BE2C (cell line): ENCODE measurements around the gene RNF113B.

Source experiments
- DNase-seq: peaks from one replicate; pipeline ENCODE4 v3.0.0-alpha.2; 2020
- H3K27me3 ChIP-seq: fragments of 250-450 bp; sonication (Bioruptor Pico); 2 replicates; pipeline ENCODE4 v1.5.1; 2020; ENCODE audit warnings: mild to moderate bottlenecking
- H3K36me3 ChIP-seq: fragments of 250-450 bp; sonication (Bioruptor Pico); 2 replicates; pipeline ENCODE4 v1.5.1; 2020; ENCODE audit warnings: mild to moderate bottlenecking
- H3K4me1 ChIP-seq: fragments of 250-450 bp; sonication (Bioruptor Pico); 2 replicates; pipeline ENCODE4 v1.5.1; 2020
- H3K4me3 ChIP-seq: 2 replicates; pipeline ENCODE4 v1.5.1; 2011; ENCODE audit warnings: low read depth, low read length
- H3K9me3 ChIP-seq: fragments of 250-450 bp; sonication (Bioruptor Pico); 2 replicates; pipeline ENCODE4 v1.5.1; 2020
- TF ChIP-seq, protein P1 (sequence below): IDR thresholded peaks from 2 replicates; pipeline ENCODE4 v1.5.1; 2012; ENCODE audit warnings: mild to moderate bottlenecking, low read depth, low read length

The RNF113B gene

DNA sequence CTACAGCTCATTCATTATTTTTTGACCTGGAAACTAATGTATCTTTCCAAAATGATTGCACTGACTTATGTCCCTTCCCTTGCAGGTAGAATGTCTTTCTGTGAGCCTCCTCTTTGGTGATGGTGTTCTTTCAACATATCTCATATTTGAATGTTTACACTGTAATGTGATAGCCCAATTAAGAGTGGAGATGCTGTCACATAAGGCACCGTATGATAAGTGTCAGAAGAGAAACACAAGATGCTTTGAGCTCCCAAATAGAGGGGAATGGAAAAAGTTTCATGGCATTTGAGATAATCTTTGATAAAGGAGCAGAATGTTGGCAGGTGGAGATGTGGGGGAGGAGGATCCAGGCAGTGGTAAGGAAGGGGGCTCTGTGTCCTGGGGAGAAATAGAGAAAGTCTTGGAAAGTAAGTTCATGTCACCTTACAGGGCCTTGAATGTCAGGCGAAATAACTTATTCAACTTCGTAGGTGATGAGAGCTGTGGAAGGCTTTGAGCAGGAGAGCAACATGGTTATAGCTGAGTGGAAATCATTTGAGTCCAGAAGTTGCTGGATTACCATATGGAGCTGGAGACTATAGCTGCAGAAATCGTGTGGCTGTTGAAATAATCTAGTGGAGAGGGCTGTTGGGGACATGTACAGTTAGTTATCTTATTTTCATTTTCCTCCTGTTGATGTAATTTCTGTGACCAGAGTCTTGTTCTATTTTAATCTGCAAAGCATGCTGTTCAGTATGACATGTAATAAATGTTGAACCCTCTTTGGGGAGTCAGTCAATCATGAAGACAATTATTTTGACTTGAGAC is 10.3 kb upstream of the RNF113B start:
- H3K36me3 ChIP-seq = no peaks in the 10 kb centered on the region
- H3K9me3 ChIP-seq = no peaks in the 10 kb centered on the region
- no peak for DNase-seq
- TF ChIP-seq, protein P1, sequence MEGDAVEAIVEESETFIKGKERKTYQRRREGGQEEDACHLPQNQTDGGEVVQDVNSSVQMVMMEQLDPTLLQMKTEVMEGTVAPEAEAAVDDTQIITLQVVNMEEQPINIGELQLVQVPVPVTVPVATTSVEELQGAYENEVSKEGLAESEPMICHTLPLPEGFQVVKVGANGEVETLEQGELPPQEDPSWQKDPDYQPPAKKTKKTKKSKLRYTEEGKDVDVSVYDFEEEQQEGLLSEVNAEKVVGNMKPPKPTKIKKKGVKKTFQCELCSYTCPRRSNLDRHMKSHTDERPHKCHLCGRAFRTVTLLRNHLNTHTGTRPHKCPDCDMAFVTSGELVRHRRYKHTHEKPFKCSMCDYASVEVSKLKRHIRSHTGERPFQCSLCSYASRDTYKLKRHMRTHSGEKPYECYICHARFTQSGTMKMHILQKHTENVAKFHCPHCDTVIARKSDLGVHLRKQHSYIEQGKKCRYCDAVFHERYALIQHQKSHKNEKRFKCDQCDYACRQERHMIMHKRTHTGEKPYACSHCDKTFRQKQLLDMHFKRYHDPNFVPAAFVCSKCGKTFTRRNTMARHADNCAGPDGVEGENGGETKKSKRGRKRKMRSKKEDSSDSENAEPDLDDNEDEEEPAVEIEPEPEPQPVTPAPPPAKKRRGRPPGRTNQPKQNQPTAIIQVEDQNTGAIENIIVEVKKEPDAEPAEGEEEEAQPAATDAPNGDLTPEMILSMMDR = no peak
- no peaks in the 10 kb centered on the region for H3K27me3 ChIP-seq
- peaks cover 27% of the 10 kb centered on the region for H3K4me1 ChIP-seq
- H3K4me3 ChIP-seq = no peak overlapping the region

DNA sequence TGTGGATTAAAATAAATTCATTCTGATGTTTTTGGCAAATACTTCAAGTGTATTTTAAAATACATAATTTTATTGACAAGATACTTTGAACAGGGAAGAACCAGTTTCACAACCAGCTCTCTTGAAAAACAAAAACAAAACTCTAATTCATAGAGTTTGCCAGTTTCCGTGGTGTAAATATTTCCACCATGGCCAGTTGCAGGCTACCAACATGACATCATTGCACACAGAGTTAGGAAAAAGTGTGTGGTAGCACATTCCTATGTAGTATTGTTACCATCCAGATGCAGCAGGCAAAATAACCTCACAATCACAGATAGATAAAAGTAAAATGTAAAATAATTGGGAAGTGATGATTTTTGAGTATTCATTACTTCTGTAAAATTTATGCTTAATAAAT is 7.7 kb upstream of the RNF113B start:
- no peak overlapping the region for H3K4me3 ChIP-seq
- no peak for DNase-seq
- TF ChIP-seq, protein P1 = no peak
- H3K27me3 ChIP-seq = no peaks in the 10 kb centered on the region
- H3K4me1 ChIP-seq = peaks cover 15% of the 10 kb centered on the region
- no peaks in the 10 kb centered on the region for H3K36me3 ChIP-seq
- H3K9me3 ChIP-seq = no peaks in the 10 kb centered on the region

DNA sequence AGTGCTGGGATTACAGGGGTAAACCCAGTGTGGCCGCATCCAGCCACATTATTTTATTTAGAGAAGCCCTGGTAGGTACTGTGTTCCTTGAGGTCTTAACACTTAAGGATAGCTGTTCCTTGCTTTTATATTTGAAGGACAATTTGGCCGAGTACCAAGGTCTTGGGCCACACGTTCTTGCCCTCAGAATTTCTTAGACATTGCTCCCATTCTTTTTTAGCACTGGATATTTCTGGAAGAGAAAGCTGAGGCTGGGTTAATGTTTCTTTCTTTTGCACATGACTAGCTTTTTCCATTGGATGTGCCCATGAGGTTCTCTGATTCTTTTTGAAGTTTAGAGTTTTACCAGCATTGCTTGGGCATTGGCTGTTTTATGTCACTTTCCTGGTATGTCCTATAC is 5.5 kb upstream of the RNF113B start:
- no peak for DNase-seq
- Histone ChIP-seq H3K4me3 (no peak overlapping the region), H3K36me3 (no peaks in the 10 kb centered on the region), H3K4me1 (peaks cover 4% of the 10 kb centered on the region), H3K9me3 (no peaks in the 10 kb centered on the region), H3K27me3 (no peaks in the 10 kb centered on the region)
- TF ChIP-seq, protein P1 = no peak

DNA sequence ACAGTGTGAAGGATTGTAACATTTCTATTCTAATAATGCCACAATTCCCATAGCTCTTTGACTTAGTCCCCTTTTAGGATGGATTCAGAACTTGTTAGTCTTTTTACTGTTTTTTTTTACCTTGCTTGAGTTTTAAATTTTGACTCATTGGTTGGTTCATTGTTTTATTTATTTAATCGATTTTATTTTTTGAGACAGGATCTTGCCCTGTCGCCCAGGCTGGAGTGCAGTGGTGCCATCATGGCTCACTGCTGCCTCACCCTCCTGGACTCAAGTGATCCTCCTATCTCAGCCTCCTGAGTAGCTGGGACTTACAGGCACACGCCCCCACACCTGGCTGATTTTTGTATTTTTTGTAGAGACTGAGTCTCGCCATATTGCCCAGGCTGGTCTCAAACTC is 5.1 kb upstream of the RNF113B start:
- no peak overlapping the region for H3K4me3 ChIP-seq
- DNase-seq = no peak
- no peaks in the 10 kb centered on the region; the same call in 1 of the 2 replicates for H3K36me3 ChIP-seq
- TF ChIP-seq, protein P1 = no peak
- no peaks in the 10 kb centered on the region for H3K9me3 ChIP-seq
- peaks cover 2% of the 10 kb centered on the region for H3K4me1 ChIP-seq
- H3K27me3 ChIP-seq = no peaks in the 10 kb centered on the region

DNA sequence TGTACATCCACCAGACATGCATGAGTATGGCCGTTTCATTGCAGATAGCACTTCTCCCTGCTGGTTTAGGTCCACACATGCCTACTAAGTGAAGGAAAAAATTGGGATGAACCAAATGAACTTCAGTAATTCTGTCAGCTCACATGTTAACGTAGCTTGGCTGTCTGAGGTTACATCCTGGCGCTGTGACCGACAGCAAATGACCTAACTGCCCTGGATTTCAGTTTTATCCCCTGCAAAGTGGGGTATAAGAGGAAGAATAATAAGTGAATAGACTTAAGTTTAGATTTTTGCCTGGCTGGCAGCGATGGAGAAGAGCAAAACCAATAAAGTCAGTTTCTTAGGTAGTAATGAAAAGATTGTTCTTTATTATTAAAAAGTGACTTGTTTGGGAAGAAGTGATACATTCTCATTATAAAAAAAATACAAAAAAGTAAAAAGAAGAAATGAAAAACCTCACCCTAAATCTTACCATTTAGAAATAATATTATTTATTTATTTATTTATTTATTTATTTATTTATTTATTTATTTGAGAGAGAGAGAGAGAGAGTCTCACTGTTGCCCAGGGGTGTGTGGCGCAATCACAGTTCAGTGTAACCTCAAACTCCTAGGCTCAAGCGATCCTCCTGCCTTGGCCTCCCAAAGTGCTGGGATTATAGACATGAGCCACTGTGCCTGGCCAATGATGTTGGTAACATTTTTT is 4.2 kb upstream of the RNF113B start:
- no peak for DNase-seq
- Histone ChIP-seq H3K4me1 (no peaks in the 10 kb centered on the region), H3K27me3 (no peaks in the 10 kb centered on the region), H3K9me3 (no peaks in the 10 kb centered on the region), H3K36me3 (no peaks in the 10 kb centered on the region; the same call in 1 of the 2 replicates), H3K4me3 (no peak overlapping the region)
- TF ChIP-seq, protein P1 = no peak

DNA sequence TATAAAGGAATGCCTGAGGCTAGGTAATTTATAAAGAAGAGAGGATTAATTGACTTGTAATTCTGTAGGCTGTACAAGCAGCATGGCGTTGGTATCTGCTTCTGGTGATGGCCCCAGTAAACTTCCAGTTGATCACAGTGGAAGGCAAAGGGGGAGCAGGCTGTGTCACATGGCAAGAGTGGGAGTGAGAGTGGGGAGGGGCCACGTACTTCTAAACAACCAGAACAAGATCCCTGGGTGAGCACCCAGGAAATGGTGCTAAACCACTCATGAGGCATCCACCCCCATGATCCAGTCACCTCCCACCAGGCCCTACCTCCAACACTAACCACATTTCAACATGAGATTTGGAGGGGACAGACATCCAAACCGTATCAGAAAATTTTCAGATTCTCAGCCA is 3.0 kb upstream of the RNF113B start:
- TF ChIP-seq, protein P1 = no peak
- Histone ChIP-seq H3K4me1 (no peaks in the 10 kb centered on the region), H3K27me3 (no peaks in the 10 kb centered on the region), H3K4me3 (no peak overlapping the region), H3K9me3 (no peaks in the 10 kb centered on the region), H3K36me3 (no peaks in the 10 kb centered on the region; the same call in 1 of the 2 replicates)
- no peak for DNase-seq
